ENCODE data around the gene ARL5C. TPM values are rescaled to one million over a fixed set of nuclear protein-coding genes. Genes with fewer than 3 reads are reported as not detected.
"Not testable (repeated sequence)": the region's sequence is repeated elsewhere in the genome, so short reads cannot be mapped to it uniquely, and the experiment has no call there.

Gene ARL5C
- total RNA-seq, 4 donors from 2014 or later: not detected

- no peaks in the 10 kb centered on the region for H3K4me1 ChIP-seq
- DNase-seq: no peak
- 50 to 56% methylated on average over 4 to 6 of the region's 6 CpGs for WGBS, 2 donors (ENCODE audit: low coverage in 1 of 2)
- intact Hi-C loops (cut with DNase I; ENCODE audit: low total_unique reads) (no loop called here), in situ Hi-C loops (cut with MboI; ENCODE audit: low pct_ligation_motif_present in 1 of 4, low pct_unique_long_range_greater_than_20kb in 1 of 4, low sequenced_read_pairs in 3 of 4) (no loop called here)
- H3K9me3 ChIP-seq: no peaks in the 10 kb centered on the region
- no peaks in the 10 kb centered on the region for H3K36me3 ChIP-seq
- TF ChIP-seq POLR2A (IDR thresholded peaks at IDR 0.05) (no peak), POLR2AphosphoS5 (IDR thresholded peaks at IDR 0.05) (no peak), CTCF (IDR thresholded peaks at IDR 0.05) (no peak), EP300 (IDR thresholded peaks at IDR 0.05; ENCODE audit: low read depth) (no peak)
- no peak overlapping the region for H3K27ac ChIP-seq
- no peak overlapping the region for H3K4me3 ChIP-seq
- H3K27me3 ChIP-seq: no peaks in the 10 kb centered on the region
These were observed 39.5 kb downstream of the ARL5C start for GRCh38 chr17:39126436-39126835.

GRCh38 chr17:39125143-39125875, 40.7 kb downstream of the ARL5C start:
- intact Hi-C loops (cut with DNase I; ENCODE audit: low total_unique reads): no loop called here
- Histone ChIP-seq H3K4me1 (no peaks in the 10 kb centered on the region), H3K27ac (no peak overlapping the region), H3K4me3 (no peak overlapping the region), H3K9me3 (no peaks in the 10 kb centered on the region), H3K36me3 (no peaks in the 10 kb centered on the region), H3K27me3 (no peaks in the 10 kb centered on the region)
- TF ChIP-seq CTCF (IDR thresholded peaks at IDR 0.05) (no peak), POLR2A (IDR thresholded peaks at IDR 0.05) (no peak)
- in situ Hi-C loops (cut with MboI; ENCODE audit: low pct_ligation_motif_present in 1 of 4, low pct_unique_long_range_greater_than_20kb in 1 of 4, low sequenced_read_pairs in 3 of 4): no loop called here
- no peak for DNase-seq
- 84 to 91% methylated on average over 1 to 2 of the region's 2 CpGs for WGBS, 2 donors (ENCODE audit: low coverage in 1 of 2)

- no peaks in the 10 kb centered on the region for H3K4me1 ChIP-seq
- no peaks in the 10 kb centered on the region for H3K27me3 ChIP-seq
- 82% methylated on average over 7 of the region's 9 CpGs; no CpG with 5 or more reads in 1 of the 2 donors for WGBS, 2 donors (ENCODE audit: low coverage in 1 of 2)
- intact Hi-C loops (cut with DNase I; ENCODE audit: low total_unique reads): no loop called here
- no peak overlapping the region for H3K27ac ChIP-seq
- H3K9me3 ChIP-seq: no peaks in the 10 kb centered on the region
- no peak overlapping the region for H3K4me3 ChIP-seq
- no peaks in the 10 kb centered on the region for H3K36me3 ChIP-seq
- in situ Hi-C loops (cut with MboI; ENCODE audit: low pct_ligation_motif_present in 1 of 4, low pct_unique_long_range_greater_than_20kb in 1 of 4, low sequenced_read_pairs in 3 of 4): no loop called here
- no peak for TF ChIP-seq CTCF (IDR thresholded peaks at IDR 0.05)
- no peak for TF ChIP-seq EP300 (IDR thresholded peaks at IDR 0.05; ENCODE audit: low read depth)
- no peak for TF ChIP-seq POLR2A (IDR thresholded peaks at IDR 0.05)
- TF ChIP-seq POLR2AphosphoS5 (IDR thresholded peaks at IDR 0.05): no peak
- no peak for DNase-seq
These were observed 42.3 kb downstream of the ARL5C start for GRCh38 chr17:39123627-39124026.

- in situ Hi-C loops (cut with MboI; ENCODE audit: low pct_ligation_motif_present in 1 of 4, low pct_unique_long_range_greater_than_20kb in 1 of 4, low sequenced_read_pairs in 3 of 4): no loop called here
- Histone ChIP-seq H3K9me3 (no peaks in the 10 kb centered on the region), H3K27me3 (no peaks in the 10 kb centered on the region), H3K4me1 (no peaks in the 10 kb centered on the region), H3K27ac (no peak overlapping the region), H3K4me3 (no peak overlapping the region), H3K36me3 (no peaks in the 10 kb centered on the region)
- no peak for DNase-seq
- intact Hi-C loops (cut with DNase I; ENCODE audit: low total_unique reads): no loop called here
- TF ChIP-seq POLR2A (IDR thresholded peaks at IDR 0.05): no peak
- TF ChIP-seq POLR2AphosphoS5 (IDR thresholded peaks at IDR 0.05): no peak
- TF ChIP-seq CTCF (IDR thresholded peaks at IDR 0.05): no peak
- no peak for TF ChIP-seq EP300 (IDR thresholded peaks at IDR 0.05; ENCODE audit: low read depth)
- 88 to 91% methylated on average over 5 to 7 of the region's 7 CpGs for WGBS, 2 donors (ENCODE audit: low coverage in 1 of 2)
These were observed 43.0 kb downstream of the ARL5C start for GRCh38 chr17:39122991-39123390.

- H3K4me3 ChIP-seq; in situ Hi-C loops (cut with MboI; ENCODE audit: low pct_ligation_motif_present in 1 of 4, low pct_unique_long_range_greater_than_20kb in 1 of 4, low sequenced_read_pairs in 3 of 4); intact Hi-C loops (cut with DNase I; ENCODE audit: low total_unique reads); H3K4me1 ChIP-seq; H3K36me3 ChIP-seq; H3K27me3 ChIP-seq; DNase-seq; H3K9me3 ChIP-seq; H3K27ac ChIP-seq: not testable (repeated sequence)
- 88% methylated on average over 10 of the region's 10 CpGs; no CpG with 5 or more reads in 1 of the 2 donors for WGBS, 2 donors (ENCODE audit: low coverage in 1 of 2)
These were observed 44.0 kb downstream of the ARL5C start for GRCh38 chr17:39121919-39122318.
